ENCODE data around the gene CALHM4.
"Not testable (repeated sequence)": the region's sequence is repeated elsewhere in the genome, so short reads cannot be mapped to it uniquely, and the experiment has no call there.

The CALHM4 gene

DNA sequence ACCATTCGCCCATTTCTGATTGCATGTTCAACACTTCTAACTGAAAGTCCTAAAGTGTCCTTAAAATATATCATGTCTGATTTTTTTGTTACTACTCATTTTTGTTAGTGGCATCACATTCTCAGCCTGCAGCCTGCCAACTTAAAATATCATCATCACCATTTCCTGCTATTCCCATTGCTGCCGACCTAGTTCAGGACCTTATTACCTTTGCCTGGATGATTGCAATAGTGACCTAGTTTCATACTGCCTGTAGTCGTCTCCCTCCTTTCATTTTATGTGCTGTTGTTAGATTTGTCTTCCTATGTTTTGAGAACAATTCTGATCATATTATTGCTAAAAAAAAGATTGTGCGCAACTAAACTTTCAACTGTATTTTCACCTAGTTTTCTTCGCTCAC, 23.9 kb downstream of the CALHM4 start:
- no peak for DNase-seq (ENCODE audit: low spot score)

DNA sequence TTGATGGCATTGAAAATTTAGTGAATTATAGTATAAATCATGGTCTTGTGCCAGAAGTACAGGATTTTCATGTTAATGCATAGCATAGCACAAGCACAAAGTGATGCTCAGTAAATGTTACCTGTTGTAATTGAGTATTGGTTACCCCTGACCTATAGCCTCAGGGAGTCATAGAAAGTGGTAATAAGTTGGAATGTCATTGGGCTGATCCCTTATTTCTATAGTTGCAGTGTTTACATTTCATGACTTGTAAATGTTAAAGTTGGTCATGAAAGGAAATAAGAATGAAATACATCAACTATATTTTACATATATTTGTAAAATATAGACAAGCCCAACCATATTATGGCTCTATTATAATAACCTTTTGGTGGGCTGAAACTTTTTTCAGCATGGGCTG, 24.8 kb downstream of the CALHM4 start:
- DNase-seq (ENCODE audit: low spot score), result no peak

DNA sequence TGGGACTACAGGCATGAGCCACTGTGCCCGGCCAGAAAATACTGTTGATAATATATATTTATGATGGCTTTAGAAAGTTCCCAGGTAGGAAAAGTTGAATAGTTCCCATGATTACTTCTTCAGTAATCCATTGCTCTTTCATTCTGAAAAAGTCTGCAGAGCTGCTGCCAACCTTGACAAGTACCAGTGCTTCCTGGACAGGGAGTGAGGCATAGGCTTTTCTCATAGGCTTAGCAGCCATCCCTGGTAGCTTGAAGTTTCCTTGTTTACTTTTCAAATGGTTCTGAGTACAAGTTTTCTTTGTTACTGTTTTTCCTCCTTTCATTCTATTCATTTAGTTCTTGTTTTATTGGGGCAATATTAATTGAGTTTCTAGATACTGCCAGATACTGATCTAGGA, 25.6 kb downstream of the CALHM4 start:
- no peak for DNase-seq (ENCODE audit: low spot score)

DNA sequence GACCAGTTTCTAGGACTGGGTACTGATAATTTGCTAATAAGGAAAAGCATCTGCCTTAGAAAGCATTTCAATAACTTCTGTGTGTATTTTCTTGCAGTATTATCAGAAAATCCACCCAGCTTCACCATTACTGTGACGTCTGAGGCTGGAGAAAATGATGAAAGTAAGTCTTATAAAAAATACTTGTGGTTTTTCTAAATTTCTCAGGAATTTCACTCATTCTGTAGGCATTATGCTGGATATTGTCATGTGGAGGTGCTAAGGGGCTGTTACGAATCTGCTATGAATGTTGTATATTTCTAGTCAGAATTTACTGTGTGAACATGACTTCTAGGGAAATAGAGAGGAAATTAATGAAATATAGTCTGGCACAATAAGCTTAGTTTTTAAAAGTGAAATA, 26.6 kb downstream of the CALHM4 start:
- no peak for DNase-seq (ENCODE audit: low spot score)

GRCh38 chr6:116586276-116586675, 32.7 kb downstream of the CALHM4 start:
- DNase-seq (ENCODE audit: low spot score), result no peak

DNA sequence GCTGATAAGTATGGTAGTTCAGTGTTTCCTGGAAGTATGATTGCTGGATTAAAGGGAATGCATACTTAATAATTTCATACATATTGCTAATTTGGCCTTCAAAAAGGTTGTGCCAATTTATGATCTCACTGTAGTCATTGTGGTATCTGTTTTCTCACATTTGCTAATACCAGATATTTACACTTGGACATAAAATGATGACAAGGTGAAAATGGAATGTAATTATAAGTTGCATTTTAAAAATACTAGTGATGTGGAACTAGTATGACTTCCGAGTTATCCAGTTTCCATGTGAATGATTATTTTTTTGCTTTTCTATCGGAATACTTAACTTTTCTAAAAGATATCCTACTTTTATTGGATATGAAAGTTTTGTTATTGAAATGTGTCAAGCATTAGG, 33.2 kb downstream of the CALHM4 start:
- no peak for DNase-seq (ENCODE audit: low spot score)

DNA sequence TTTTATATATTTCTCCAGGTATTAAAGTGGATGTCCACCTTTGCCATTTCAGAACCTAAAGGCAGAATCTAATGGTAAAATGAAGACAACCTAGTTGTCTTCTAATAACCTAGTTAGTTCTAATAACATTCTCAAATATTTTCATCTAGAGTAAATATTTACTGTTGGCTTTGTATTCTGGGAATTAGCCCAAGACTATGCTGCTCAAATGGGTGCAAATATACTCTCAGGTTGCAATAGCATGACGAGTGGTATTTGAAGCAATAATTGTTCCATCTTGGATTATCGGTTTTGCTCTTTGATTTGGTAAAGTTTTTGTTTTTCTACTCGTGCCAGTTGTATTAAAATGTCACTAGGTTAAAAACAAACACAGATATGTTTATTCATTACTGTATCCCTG, 41.7 kb downstream of the CALHM4 start:
- DNase-seq (ENCODE audit: low spot score), result no peak

DNA sequence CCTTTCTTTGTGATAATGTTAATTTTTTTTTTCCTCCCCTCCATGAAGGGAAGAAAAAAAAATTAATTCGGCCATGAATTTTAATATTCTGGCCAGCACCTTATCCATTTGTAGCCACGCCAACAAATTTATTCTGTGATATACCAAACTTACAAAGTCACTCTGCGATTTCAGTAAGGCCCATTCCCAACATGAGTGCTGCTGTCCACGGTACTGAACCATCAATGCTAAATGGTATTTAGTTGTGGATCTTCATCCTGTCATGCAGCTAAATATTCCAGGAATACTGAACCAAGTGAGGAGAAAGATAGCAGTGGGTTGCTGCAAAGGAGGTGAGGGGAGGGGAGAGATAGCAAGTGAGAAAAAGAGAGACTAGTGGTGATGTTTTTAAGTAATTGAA, 43.3 kb downstream of the CALHM4 start:
- no peak for DNase-seq (ENCODE audit: low spot score)

- DNase-seq (ENCODE audit: low spot score), result not testable (repeated sequence)
These were observed 50.4 kb downstream of the CALHM4 start for GRCh38 chr6:116603916-116604315.

- DNase-seq (ENCODE audit: low spot score), result not testable (repeated sequence)
These were observed 51.3 kb downstream of the CALHM4 start for GRCh38 chr6:116604868-116605267.

DNA sequence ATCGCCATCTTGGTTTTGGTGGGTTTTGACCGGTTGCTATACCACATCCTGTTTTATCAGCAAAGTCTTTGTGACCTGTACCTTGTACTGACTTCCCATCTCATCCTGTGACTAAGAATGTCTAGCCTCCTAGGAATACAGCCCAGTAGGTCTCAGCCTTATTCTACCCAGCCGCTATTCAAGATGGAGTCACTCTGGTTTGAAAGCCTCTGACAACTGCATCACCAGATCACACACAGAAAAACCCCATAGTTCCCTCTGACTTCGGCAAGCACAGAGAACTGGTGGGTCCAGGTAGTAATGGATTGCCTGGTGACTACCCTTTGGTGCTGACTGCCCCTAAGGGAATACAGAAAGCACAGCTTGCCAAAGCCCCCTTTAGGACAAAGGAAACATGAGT, 52.4 kb downstream of the CALHM4 start:
- DNase-seq (ENCODE audit: low spot score), result no peak
